WI38 (cell line): ENCODE data around the gene CTBP1.
A peak's percentile ranks its signal among the peaks of the same experiment; 100 is the strongest.

Experiments used
- H3K4me3 ChIP-seq: 2 replicates; pipeline ENCODE4 v1.5.1; 2011; ENCODE audit warnings: low read depth, mild to moderate bottlenecking, control low read depth, low read length
- TF ChIP-seq, protein P1 (sequence below): IDR thresholded peaks from 2 replicates; pipeline ENCODE4 v1.5.1; 2012; ENCODE audit warnings: low read depth, mild to moderate bottlenecking, control low read depth, low read length

CTBP1 gene

DNA sequence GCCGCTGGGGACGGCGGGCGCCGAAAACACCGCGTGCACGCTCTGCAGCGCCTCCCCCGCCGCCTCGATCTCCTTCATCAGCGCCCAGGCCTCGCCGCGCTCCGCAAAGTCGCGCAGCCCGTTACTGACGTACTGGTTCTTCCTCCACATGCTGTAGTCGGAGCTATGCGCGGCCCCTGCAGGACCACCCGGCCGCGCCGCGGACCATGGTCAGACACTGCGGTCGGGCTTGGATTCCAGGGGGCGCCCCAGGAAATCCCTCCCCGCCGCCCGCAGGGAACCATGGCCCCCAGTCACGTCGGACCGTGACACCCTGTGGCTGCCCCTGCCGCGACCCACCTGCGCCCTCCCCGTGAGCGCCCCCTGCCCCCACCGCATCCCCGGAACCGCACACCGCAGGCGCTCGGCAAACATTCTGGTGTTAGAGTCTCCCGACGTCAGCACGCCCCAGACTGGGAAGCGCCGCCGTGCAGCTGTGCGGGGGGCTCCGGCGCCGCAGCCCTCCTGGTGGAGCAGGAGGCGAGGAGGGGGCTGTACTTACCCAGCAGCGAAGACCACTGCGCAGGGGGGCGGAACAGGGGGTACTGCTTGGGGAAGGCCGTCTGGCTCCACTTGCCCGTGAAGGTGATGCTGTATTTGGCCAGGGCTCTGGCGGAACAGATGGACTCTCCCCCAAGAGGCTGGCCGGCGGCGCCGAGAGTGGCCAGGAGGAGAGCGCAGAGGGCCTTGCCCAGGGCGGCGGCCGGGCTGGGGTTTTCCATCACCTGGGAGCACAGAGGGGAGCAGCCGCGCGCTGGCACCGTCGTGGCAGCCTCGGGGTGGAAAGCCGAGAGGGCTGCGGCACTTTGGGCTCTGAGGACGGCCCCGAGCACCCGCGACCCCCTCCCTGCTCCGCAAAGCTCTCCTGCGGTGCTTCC, 77.4 kb downstream of the CTBP1 start:
- TF ChIP-seq, protein P1, sequence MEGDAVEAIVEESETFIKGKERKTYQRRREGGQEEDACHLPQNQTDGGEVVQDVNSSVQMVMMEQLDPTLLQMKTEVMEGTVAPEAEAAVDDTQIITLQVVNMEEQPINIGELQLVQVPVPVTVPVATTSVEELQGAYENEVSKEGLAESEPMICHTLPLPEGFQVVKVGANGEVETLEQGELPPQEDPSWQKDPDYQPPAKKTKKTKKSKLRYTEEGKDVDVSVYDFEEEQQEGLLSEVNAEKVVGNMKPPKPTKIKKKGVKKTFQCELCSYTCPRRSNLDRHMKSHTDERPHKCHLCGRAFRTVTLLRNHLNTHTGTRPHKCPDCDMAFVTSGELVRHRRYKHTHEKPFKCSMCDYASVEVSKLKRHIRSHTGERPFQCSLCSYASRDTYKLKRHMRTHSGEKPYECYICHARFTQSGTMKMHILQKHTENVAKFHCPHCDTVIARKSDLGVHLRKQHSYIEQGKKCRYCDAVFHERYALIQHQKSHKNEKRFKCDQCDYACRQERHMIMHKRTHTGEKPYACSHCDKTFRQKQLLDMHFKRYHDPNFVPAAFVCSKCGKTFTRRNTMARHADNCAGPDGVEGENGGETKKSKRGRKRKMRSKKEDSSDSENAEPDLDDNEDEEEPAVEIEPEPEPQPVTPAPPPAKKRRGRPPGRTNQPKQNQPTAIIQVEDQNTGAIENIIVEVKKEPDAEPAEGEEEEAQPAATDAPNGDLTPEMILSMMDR = no peak
- H3K4me3 ChIP-seq = peak overlapping the region; percentile 67

GRCh38 chr4:1170976-1171310, 78.0 kb downstream of the CTBP1 start:
- peak overlapping the region; percentile 67 for H3K4me3 ChIP-seq

GRCh38 chr4:1170156-1170975, 78.6 kb downstream of the CTBP1 start:
- peak overlapping the region; percentile 38 for H3K4me3 ChIP-seq
- TF ChIP-seq, protein P1 = no peak

More at GRCh38 chr4:1170976-1171310, 78.0 kb downstream of the CTBP1 start:
- TF ChIP-seq, protein P1 = no peak

- TF ChIP-seq, protein P1 = no peak
- no peak overlapping the region for H3K4me3 ChIP-seq
Observed at GRCh38 chr4:1169691-1170096, 79.2 kb downstream of the CTBP1 start.

DNA sequence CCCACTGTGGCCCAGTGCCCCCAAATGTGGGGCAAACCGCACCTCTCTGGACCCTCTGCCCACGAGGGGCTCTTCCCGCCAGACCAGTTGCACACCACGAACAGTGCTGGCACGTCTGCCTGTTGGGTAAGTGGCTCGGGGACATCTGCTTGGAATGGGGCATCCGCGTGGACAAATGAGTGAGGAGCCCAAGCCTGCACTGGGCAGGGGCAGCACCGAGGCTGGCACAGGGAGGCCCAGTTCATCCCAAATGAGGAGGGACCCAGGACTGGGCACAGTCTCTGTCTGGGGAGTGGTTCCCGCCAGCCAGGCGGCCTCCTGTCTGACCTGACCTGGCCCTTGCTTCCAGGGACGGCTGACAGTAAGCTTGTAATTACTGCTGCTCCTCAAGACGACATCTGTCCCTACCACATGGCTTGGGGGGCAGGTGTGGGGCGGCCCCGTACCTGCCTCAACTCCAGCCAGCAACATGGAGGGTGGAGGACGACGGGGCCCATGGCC, 79.7 kb downstream of the CTBP1 start:
- TF ChIP-seq, protein P1 = no peak
- H3K4me3 ChIP-seq = no peak overlapping the region

GRCh38 chr4:1168191-1169101, 80.5 kb downstream of the CTBP1 start:
- TF ChIP-seq, protein P1 = no peak
- no peak overlapping the region for H3K4me3 ChIP-seq
